ENCODE results near the gene CEP128.

The CEP128 gene

GRCh38 chr14:80609055-80609454 is 332.5 kb downstream of the CEP128 start:
- DNase-seq (ENCODE audit: low read depth, low spot score): no peak

DNA sequence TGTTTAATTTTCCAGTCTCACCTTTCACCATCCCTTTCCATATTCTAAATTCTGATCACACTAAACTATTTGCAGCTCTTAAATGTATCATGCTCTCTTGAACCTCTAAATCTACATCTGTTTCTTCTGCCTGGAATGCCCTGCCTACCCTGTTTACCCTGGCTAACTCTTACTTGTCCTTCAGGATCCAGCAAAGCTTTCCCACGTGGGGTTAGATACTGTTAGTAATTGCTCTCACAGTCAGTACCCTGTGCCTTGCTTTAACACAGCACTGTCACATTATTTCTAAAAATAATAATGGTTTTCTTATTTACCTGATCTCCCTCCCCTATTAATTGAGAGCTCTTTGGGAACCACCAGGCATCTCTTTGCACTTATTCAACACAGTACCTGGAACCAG is 333.0 kb downstream of the CEP128 start:
- no peak for DNase-seq (ENCODE audit: low read depth, low spot score)

GRCh38 chr14:80607430-80608190 is 333.9 kb downstream of the CEP128 start:
- no peak for DNase-seq (ENCODE audit: low read depth, low spot score)

DNA sequence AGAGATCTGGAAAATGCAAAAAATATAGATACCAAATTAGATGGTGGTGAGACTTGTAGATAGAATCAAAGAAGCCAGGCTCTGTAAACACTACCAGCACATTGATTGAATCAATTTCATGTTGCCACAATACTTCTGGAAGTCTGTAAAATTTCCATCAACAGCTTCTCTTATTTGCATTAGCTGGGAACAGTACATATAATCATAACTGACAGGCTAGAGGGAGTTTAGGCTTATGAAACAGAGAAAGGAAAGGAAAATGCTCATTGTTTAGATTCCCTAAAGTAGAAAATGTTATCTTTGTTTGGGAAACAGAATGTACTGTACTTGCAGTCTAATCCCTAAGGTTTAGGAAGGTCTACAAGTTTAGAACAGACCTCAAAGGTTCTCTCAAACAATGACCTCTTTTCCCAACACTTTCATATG is 335.2 kb downstream of the CEP128 start:
- no peak for DNase-seq (ENCODE audit: low read depth, low spot score)

DNA sequence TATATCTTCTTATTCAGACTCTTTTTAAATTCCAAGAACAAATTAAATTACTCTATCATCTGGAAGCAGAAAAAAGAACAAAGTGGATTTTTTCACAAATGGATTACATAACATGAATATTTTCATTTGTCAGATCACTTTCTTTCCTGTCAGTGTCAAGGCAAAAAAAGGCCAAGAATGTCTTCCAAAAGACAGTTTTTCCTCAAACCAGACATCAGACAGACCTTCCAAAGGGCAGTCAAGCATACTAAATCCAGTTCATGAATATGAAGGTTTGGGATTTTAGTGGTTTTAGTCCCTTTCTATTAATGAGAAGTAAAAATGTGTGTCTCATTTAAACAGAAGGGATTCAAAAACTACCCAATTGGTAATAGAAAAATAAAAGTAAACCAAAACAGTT is 336.0 kb downstream of the CEP128 start:
- DNase-seq (ENCODE audit: low read depth, low spot score): no peak

- no peak for DNase-seq (ENCODE audit: low read depth, low spot score)
These were observed 338.6 kb downstream of the CEP128 start for GRCh38 chr14:80602946-80603345.

- DNase-seq (ENCODE audit: low read depth, low spot score): no peak
These were observed 354.3 kb downstream of the CEP128 start for GRCh38 chr14:80587096-80587724.

GRCh38 chr14:80586131-80586530 is 355.4 kb downstream of the CEP128 start:
- DNase-seq (ENCODE audit: low read depth, low spot score): no peak

GRCh38 chr14:80585506-80585835 is 356.1 kb downstream of the CEP128 start:
- no peak for DNase-seq (ENCODE audit: low read depth, low spot score)

DNA sequence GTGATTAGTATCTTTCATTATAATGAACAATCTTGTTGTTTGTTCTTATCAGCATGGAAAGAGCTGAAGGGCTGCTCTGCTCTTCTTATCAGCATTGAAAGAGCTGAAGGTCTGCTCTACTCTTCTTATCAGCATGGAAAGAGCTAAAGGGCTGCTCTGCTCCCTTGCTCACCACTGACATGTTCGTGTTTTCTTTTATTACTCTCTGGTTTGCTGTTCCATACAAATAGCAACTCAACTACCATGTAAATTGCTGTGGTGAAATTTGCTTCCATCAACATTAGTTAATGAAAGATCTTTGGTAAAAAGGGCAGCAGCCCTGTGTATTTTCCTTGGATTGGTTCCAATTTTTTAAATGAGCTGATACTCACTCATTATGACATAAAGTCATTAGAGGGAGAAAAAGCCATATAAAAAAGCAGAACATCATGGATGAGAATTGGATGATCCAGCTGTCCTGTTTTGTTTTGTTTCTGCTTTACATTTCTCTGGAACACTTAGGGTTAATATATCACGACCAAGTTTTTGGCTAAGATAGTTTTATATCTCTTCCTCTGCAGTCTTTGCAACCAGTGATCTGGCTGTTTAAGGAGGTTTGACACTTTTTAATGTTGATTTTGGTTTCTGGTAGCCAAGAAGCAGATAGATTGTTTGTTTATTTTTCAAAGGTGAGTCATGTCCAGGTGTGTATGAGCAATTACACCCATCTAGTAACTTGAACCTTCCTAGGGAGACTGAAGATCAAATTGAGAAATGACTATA is 356.6 kb downstream of the CEP128 start:
- DNase-seq (ENCODE audit: low read depth, low spot score): no peak

GRCh38 chr14:80577599-80577998 is 363.9 kb downstream of the CEP128 start:
- no peak for DNase-seq (ENCODE audit: low read depth, low spot score)

GRCh38 chr14:80576401-80576800 is 365.1 kb downstream of the CEP128 start:
- no peak for DNase-seq (ENCODE audit: low read depth, low spot score)

GRCh38 chr14:80575763-80576162 is 365.8 kb downstream of the CEP128 start:
- no peak for DNase-seq (ENCODE audit: low read depth, low spot score)

DNA sequence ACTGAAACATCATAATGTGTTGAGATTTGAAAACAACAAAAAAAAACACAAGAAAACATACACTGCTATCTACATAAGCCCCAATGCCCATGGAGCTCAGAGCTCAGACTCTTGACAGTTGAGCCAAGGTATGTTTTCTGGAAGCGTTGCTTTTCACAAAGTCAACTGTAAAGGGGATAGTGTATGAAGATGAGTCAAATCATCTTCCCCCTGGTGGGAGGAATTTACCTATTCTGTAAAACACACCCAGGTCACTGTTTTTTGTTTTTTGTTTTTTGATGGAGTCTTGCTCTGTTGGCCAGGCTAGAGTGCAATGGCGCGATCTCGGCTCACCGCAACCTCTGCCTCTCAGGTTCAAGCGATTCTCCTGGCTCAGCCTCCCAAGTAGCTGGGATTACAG is 368.9 kb downstream of the CEP128 start:
- DNase-seq (ENCODE audit: low read depth, low spot score): no peak

GRCh38 chr14:80570930-80571298 is 370.6 kb downstream of the CEP128 start:
- DNase-seq (ENCODE audit: low read depth, low spot score): no peak

GRCh38 chr14:80567905-80568536 is 373.5 kb downstream of the CEP128 start:
- DNase-seq (ENCODE audit: low read depth, low spot score): no peak

DNA sequence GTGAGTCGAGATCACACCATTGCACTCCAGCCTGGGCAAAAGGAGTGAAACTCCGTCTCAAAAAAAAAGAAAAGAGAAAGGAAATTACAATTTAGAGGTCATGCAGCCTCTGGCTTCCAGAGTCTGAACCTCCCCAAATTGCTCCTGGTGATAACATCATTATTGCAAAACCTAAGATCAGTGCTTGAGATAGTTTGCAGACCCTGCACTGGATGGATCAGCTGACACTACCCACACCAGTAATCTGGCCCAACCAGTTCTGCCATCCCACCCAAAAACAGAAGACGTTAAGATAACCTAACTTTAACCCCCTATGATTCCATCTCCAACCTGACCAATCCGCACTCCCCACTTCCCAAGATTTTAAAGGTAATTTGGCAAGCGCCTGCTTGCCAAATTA is 376.5 kb downstream of the CEP128 start:
- no peak for DNase-seq (ENCODE audit: low read depth, low spot score)

GRCh38 chr14:80564051-80564450 is 377.5 kb downstream of the CEP128 start:
- no peak for DNase-seq (ENCODE audit: low read depth, low spot score)

GRCh38 chr14:80560800-80561657 is 380.5 kb downstream of the CEP128 start:
- DNase-seq (ENCODE audit: low read depth, low spot score): no peak

DNA sequence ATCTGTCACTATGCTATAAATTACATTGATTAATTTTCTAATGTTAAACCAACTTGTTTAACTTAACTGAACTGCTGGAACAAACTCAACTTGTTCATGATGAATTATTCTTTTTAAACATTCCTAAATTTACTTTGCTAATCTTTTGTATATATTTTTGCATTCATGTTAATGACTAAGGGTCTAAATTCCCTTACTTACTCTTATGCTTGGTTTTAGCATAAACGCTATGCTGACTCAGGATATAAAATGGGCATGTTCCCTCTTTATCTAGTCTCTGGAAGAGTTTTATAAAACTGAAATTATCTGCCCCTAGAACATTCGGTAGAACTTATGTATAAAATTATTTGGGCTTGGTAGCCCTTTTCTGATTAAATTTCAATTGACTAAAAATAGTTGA is 387.4 kb downstream of the CEP128 start:
- DNase-seq (ENCODE audit: low read depth, low spot score): no peak

DNA sequence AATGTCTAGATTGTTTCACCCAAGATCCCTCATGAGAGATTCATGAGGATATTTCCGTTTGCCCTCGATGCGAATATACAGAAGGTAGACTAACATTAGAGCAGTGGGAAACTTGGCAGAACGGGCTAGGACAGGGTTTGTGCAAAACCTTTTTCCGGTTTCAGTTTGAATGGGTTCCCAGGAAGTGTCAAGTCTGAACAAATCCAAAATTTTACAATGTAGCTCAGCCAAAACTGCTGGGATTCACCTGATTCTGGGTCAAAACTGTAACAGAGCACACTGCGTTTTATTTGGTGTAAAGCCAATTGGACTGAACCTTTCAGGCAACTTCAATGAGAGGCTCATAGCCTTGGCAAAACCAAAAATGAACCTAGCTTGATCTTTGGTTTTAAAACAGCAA is 392.4 kb downstream of the CEP128 start:
- DNase-seq (ENCODE audit: low read depth, low spot score): no peak
